Suppressor macrophage treated with lipopolysaccharide for 1 hour (primary cell): ENCODE results near the gene TRIM67.
"Not testable (repeated sequence)": the region's sequence is repeated elsewhere in the genome, so short reads cannot be mapped to it uniquely, and the experiment has no call there.

Experiments used
- DNase-seq, 3 donors: peaks; one replicate each; pipeline ENCODE4 v3.0.0-alpha.2; 2020 to 2022

The TRIM67 gene

DNA sequence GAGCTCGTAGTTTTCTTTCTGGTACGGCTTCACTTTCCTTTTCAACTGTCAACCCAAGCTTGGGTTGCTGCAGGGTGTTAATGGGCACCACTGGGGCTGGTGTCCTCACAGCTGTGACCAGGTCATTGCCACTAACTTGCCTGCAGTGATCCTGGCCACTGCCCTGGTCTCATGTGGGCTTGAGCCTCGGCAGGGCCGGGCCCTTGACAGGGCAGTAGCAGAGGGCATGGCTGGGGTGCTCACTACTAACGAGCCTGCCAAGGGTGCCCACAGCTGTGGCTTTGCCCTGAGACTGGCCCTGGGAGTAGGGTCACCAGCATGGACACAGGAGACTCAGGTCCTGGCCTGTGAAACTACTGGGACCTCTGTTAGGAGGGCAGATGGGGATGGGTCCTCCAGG is 47.7 kb downstream of the TRIM67 start:
- DNase-seq = no peak

DNA sequence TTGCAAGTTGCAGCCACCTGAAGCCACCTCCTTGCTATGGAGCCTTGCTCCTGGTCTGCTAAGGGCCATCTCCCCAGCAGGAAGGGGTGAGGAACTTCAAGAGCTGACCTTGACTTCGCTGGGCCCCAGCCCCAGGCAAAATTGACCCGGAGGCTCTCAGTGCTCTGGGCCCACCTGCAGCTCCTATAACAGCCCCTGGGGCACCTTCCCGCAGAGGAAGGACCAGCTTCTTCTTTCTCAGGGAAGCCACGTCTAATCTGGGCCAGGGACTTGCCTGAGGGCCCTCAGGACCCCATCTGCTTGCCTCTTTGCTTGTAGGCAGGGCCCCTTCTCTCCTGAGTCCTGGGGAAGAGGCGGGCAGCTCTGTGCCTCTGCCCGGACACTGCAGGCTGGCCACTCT is 48.3 kb downstream of the TRIM67 start:
- DNase-seq = no peak

DNA sequence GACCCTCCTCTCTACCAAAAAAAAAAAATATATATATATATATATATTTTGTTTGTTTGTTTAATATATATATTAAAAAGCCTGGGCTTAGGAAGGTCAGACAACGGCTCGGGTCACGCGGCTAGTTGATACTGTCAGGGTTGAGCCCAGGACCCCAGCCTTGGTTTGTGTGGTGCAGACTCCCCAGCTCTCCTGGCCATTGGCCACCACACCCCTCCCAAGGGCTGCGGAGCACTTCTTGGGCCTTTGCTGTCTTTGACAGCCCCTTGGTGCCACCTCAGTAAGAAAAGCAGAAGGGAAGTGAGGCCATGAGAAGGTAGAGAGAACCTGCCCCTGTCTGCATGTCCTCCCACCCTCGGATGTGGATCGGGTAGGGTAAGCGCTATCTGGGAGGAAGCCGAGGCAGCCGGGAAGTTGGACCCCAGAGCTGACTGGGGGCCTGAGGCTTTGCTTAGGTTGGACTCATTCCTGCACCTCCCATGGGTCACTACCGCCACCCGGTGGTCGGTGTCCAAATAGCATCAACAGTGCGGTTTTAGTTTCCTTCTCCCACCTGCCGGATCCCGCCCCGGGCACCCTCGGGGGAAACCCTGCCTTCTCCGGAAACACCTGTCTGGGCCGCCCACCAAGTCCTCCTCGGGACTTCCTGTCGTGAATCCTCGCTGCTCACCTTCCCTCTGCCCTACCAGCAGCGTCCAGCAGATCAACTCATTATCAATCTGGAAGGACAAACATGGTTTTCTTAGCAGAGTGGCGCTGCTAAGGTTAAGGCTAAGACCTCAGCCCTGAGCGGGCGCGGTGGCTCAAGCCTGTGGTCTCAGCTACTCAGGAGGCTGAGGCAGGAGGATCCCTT is 49.4 kb downstream of the TRIM67 start:
- peak; percentile 84 to 90 (median 89) for DNase-seq

DNA sequence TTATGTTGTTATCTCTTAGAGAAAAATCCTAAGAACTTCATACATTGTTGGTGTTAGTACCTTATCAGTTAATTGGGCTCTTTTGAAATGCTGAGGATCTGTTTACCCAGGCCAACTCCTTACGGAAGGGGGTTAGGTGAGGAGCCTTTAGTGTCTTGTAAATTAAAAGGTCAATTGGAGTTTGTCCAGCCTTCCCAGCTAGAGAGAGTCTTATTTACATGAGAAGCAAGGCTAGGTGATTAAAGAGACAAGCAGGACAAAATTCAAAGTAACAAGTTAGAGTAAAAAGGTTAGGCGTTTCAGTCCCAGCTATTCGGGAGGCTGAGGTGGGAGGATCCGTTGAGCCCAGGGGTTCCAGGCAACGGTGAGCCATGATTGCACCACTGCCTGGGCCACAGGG is 50.4 kb downstream of the TRIM67 start:
- DNase-seq = not testable (repeated sequence)

DNA sequence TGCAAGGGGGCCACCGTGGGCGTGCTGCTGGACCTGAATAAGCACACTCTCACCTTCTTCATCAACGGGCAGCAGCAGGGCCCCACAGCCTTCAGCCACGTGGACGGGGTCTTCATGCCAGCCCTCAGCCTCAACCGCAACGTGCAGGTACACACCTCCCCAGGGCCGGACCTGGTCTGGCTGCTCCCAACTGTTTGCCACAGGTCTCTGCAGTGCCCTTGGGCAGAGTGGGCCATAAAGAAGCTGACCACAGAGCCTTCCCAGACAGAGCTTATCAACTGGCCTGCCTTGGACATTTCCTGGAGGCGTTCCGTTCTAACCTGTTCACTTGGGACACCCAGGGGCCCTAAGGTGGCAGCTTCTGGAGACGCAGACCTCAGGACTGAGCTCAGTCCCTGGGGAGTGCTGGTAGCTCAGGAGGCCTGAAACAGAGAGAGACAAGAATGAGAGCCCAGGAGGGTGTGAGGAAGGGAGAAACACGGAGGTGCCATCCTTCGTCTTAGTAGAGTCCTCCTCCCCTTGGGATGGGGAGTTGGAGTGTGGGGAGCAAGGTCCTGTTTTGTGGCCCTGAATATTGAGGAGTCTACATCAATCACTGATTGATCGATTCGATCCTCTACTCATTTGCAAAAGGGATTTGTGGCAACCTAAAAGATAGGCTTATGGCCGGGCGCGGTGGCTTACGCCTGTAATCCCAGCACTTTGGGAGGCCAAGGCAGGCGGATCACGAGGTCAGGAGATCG is 52.1 kb downstream of the TRIM67 start:
- no peak for DNase-seq

DNA sequence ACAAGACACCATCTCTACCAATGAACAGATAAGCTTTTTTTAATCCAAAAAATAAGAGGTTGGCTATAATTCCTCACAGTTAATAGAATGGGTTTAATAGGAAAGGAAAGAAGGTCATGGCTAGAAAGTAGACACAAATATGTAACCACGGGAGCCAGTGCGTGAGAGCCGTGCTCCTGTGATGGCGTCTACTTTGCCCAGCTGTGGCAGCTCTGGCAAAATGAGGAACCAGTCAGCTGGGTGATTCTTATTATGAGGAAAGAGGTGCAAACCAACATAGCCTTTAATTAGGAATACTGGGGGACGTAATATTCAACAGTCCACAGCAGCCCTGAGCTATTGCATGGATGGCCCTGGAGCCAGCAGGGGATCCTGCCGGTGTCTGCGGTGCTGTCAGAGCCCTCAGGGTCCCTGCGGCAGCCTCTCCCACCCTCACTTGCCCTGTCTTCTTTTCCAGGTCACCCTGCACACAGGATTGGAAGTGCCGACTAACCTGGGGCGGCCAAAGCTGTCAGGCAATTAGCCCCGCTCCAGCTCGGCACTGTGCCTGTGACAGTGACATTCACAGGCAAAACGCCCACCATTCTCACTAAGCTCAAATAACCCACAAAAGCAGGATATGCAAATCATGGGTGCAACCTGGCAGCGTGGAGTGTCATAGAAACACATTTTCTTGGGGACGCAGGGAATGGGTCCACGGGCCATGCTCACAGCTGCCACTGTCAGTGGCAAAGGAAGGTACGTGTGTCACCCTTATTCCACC is 53.2 kb downstream of the TRIM67 start:
- DNase-seq = peak; percentile 53 to 59 (median 57)

DNA sequence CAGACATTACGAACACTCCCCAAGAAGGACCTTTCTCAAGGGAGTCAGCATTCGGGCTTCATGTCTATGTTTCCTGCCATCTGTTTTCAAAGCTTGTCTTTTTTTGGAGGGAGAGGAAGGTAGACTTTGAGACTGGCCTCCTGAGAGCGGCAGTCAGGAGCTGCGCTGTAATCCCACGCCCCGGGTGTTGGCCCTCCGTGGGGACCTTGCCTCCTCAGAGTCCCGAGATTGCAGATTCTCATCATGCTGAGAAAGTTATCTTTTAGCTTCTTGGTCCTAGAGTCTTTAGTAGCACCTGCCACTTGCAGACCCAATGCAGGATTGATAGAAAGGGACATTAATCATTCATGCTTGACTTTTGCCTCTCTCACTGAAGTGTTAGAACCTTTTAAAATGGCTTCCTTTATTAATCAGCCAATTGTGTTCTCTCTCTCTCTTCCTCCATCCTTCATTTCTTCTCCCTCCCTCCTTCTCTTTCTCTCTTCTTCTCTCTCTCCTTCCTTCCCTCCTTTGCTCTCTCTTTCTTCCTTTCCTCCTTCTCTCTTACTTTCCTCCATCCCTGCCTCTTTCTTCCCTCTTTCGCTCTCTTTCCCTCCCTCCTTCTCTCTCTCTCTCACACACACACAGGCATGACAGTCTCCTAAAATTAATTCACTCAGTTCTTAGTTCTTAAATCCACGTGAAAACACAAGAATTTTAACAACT is 54.0 kb downstream of the TRIM67 start:
- no peak for DNase-seq

DNA sequence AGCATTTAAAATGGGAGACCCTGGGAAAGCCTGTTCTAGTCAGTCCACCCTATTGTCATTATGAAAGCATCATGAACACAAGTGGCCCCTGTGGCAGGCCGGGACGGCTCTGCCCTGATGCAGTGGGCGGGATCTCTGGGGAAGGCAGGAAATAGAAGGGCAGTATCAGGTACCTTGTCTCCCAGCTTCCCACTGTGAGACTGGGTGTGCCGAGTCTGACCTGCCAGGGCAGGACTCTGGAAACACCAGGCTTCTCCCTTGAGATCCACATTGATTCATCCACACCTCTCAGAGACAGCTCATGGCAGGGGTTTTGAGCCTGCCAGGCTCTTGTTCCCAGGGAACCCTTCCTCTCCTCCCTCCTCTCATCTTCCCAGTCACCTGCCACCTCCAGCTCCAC is 54.6 kb downstream of the TRIM67 start:
- DNase-seq = no peak

DNA sequence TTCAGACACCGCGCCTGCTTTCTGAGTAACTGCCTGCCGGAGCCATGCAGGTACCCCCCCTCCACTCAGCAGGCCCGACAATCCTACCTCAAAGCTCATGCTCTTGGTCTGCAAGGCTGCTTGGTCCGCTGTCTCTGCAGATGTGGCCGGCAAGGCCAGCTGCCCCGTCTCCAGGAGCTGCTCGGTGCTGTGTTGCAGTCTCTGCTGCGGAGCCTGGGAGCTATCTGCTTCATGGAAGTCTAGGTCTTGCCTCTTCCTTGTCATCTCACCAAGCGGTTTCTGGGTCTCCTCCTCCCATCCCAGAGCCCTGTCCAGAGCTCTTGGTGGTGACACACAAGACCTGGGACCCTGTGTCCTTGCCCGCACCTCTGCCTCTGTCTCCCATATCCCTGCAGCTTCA is 55.2 kb downstream of the TRIM67 start:
- DNase-seq = no peak

DNA sequence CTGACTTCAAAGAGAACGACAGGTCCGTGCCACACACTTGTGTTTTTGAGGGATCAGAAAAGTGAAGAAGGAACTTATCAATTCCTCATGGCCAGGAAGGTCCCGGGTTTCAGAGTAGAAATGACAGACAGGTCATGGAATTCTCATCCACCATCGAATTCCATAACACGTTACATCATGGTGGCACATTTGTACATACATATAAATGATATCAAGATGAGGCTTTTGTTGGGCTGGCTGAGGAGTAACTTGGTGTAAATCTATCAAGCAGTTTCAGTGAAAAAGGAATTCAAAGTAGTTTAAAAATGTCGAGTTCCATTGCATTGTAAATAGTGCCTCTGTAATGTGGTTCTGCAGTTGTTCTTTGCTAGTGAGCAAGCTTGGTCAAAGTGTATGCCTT is 56.2 kb downstream of the TRIM67 start:
- DNase-seq = no peak

DNA sequence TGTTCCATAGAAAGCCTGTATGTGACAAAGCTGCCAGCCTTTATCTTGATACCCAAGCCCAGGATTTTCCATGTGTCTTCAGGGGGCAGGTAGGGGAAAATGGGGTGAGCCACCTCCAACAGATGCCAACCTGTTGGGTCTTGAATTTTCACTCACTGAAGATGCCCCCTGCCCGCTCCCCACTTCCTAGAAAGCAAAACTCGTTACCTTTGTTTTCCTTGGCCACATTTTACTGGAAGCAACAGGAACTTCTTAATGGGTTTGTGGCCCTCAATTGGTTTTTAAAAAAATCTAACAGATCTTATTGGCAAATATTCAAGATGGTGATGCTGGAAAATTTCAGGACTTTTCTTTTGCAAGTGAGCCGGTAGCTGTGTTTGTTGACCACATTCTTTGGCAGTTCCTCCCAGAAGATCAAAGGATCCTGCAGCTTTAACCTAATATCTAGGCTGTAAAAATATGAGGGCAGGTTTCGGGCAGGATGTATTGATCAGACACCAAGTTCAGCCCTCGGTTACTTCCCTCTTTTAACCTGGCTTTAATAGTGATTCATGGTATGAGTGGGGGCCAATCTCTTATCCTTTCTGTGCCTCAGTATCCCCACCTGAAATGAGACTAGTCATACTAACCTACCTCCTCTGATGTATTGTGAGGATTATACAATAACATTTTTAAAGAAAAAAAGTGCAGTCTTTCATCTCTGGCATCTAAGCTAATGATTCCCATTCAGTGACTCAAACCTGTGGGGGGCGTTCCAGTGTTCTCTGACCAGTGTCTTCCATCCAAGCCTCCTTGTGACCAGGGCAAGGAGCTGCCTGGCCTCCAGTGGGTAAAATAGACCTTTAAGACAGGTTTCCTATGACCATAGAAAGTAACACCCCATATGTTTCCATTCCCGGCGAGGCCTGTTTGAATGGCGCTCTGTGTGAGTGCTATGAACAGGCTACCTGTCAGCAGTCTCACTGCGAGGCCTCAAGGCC is 57.9 kb downstream of the TRIM67 start:
- no peak for DNase-seq

DNA sequence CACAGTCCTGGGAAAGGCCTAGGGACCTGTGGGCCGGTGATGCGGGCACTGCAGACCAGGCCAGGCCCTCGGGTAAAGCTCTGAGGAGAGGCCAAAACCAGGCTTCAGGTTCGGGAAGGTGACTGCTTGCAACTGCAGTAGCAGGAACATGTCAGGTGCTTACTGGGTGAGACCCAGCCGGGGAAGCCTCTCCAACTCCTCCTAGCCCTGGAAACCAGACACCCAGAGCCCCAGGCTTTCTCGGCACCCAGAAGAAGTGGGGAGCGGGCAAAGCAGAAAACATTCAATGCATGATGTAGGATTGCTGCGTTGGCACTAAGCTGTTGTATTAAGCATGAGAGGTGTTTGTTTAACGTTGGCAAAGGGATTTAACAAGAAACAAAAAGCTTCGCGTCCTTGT is 58.9 kb downstream of the TRIM67 start:
- no peak for DNase-seq

DNA sequence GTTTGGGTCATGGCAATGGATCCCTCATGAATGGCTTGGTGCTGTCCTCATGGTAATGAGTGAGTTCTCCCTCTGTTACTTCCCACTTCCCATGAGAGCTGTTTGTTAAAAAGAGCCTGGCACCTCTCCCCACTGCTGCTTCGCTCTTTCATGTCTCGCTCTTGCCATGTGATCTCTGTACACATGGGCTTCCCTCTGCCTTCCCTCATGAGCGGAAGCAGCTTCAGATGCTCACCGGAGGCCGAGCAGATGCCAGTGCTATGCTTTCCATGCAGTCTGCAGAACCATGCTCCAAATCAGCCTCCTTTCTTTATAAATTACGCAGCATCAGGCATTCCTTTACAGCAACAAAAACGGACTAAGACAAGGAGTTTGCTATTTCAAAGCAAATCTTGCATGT is 64.3 kb downstream of the TRIM67 start:
- DNase-seq = no peak

DNA sequence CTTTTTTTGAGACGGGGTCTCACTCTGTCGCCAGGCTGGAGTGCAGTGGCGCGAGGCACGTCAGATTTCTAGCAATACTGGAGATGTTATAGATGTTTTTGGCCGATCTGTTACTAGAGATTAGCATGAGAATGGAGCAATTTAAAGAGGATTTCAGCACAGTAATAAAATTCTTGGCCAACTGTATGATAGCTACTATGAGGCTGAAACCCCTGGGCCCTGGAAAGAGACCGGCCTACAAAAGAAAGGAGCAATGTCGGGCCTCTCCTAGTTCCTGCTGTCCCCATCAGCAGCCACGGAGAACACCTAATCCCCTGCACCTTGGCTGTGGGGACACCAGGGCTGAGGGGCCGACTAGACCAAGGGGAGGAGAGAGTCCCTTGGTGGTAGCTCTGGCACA is 69.7 kb downstream of the TRIM67 start:
- no peak for DNase-seq

DNA sequence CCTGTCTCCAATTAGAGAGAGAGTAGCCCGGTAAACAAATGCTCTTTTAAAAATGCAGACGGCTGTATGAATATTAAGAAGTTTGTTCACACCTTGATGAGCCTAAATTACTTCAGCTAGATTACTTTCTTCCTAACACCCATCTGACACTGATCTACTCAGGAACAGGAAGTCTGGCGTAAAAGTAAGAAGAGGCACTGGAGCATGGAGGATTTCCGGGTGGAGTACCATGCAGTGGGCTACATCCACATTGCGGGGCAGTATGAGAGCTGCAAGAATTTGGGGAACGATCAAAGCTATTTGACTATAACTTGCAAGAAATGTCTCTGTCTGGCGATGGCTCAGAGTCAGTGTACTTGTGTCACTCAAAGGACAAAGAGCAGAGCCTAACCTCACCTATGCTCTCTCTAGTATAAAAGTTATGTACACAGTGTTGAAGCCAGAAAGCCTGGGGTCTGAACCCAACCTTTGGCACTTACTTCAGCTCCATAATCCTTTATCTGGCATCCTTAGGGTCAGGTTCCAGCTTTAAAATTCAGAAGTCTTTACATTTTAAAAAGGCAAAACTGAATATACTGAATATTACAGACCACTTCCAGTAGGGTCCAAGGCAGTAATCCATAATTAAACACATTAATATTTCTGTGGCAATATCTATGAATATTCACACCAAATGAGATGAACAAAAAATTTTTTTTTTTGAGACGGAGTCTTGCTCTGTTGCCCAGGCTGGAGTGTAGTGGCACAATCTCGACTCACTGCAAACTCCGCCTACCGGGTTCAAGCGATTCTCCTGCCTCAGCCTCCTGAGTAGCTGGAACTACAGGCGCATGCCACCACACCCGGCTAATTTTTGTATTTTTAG is 71.2 kb downstream of the TRIM67 start:
- no peak for DNase-seq

DNA sequence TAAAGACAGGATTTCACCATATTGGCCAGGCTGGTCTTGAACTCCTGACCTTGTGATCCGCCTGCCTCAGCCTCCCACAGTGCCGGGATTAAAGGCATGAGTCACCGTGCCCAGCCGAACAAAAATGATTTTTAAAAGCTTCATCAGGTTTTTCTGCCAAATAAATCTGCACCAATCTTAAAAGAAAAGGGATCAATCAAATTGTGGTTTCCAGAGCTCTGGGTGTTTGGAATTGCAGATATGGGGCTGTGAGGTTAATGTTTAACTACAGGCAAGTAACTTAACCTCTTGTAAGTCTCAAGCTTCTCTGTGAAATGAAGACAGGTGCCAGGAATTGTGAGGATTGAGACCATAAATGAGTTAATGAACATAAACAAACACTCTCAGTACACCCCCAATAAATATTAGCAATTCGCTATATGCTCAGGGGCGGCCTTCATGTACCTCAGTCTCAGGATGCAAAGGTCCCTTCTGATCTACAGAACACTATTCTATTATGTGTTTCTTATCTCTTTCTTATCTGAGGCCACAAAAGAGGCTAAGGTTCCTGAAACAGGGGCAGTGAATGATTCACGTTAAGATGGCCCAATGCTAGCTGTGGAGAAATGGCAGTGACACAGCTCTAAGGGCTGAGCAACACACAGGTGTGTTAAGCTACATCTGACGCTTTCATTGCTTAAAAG is 72.0 kb downstream of the TRIM67 start:
- DNase-seq = no peak

DNA sequence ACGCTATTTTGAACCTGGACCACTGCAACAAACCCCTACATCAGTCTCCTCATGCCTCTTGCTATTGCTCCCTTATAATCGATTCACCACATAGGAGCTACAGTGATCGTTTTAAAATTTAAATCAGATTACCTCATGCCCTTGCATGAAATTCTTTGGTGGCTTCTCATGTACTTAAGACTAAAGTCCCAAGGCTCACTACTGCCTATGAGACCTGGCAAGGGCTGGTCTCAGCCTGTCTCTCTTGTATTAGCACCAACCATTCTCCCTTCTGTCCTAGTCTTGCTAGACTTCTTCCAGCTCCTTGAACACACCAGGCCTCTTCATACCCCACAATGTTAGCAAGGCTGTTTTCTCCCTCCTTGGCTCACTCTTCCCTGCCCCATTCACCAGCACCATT is 72.6 kb downstream of the TRIM67 start:
- DNase-seq = no peak

DNA sequence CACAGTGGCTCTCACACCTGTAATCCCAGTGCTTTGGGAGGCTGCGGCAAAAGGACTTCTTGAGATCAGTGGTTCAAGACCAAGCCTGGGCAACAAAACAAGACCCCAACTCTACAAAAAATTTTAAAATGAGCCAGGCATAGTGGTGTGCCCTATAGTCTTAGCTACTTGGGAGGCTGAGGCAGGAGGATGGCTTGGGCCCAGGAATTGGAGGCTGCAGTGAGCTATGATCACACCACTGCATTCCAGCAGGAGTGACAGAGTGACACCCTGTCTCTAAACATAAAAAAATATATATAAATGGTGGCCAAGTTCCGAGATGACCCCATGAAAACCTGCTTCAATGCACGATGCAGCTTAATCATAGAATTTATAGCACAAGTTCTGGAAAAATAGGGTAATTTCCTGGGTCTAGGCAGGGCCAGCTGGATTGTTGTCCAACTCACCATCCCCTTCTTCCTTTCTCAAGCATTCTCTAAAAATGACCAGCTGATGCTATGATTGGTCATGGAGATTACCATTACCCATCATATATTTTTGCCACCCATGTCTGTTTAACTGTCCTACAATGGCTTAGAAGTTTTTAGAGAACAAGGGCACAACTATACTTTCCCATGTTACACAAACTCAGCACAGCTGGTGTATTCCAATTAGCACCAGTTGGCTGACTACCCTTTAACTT is 73.8 kb downstream of the TRIM67 start:
- DNase-seq = no peak

DNA sequence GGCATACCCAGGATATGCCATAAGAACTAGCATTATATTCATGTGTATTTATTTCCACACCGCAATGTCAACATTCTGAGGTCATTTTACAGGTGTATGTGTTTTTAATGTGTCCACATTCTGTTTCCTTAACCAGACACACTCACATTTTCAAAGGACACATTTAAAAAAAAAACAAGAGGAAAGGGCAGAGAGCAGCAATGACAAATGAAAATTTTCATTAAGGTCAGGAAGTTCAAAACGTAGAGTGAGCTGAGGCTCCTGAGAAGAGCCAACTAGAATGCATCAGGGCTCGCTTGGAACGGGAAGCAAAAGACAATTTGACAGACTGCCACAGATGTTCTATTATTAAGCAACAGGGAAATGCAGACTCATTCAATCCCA is 74.3 kb downstream of the TRIM67 start:
- peak in 2 of 3 donors; percentile 4 to 14 for DNase-seq
